DOHH2 (cell line): ENCODE measurements around the gene FBLN1.

Source experiments
- H3F3A ChIP-seq: fragments of 200-600 bp; sonication (generic), shearing (Covaris generic); 2 replicates; pipeline ENCODE4 v1.6.0; 2016; ENCODE audit warnings: antibody characterized with exemption, mild to moderate bottlenecking; ENCODE audit not compliant: control insufficient read depth, insufficient read depth
- H3K27ac ChIP-seq: fragments of 200-600 bp; sonication (generic); 2 replicates; pipeline ENCODE4 v1.5.1; 2014; ENCODE audit warnings: low read depth, mild to moderate bottlenecking, low read length, moderate library complexity
- H3K27me3 ChIP-seq: fragments of 200-600 bp; sonication (generic); 2 replicates; pipeline ENCODE4 v1.6.1; 2014; ENCODE audit warnings: mild to moderate bottlenecking, low read length, mixed read lengths; ENCODE audit not compliant: control insufficient read depth
- H3K36me3 ChIP-seq: fragments of 200-600 bp; sonication (generic); 2 replicates; pipeline ENCODE4 v1.6.1; 2014; ENCODE audit warnings: mild to moderate bottlenecking, low read length, moderate library complexity, mixed read lengths; ENCODE audit not compliant: control insufficient read depth
- H3K4me1 ChIP-seq: fragments of 200-600 bp; sonication (generic); 2 replicates; pipeline ENCODE4 v1.6.1; 2014; ENCODE audit warnings: mild to moderate bottlenecking, low read length, mixed read lengths; ENCODE audit not compliant: control insufficient read depth
- H3K4me2 ChIP-seq: fragments of 200-600 bp; sonication (generic); 2 replicates; pipeline ENCODE4 v1.6.0; 2014; ENCODE audit warnings: mild to moderate bottlenecking, low read length, moderate library complexity
- H3K4me3 ChIP-seq: fragments of 200-600 bp; sonication (generic); 2 replicates; pipeline ENCODE4 v1.5.1; 2014; ENCODE audit warnings: mild to moderate bottlenecking, low read length, mixed read lengths
- H3K79me2 ChIP-seq: fragments of 200-600 bp; sonication (generic); 2 replicates; pipeline ENCODE4 v1.6.1; 2014; ENCODE audit warnings: mild to moderate bottlenecking, low read length, mixed read lengths; ENCODE audit not compliant: control insufficient read depth
- H3K9me2 ChIP-seq: fragments of 200-600 bp; sonication (generic); replicated peaks from 2 replicates; pipeline ENCODE4 v1.6.1; 2014; ENCODE audit warnings: mild to moderate bottlenecking, low read length, mixed read lengths; ENCODE audit not compliant: control insufficient read depth
- H3K9me3 ChIP-seq: fragments of 200-600 bp; sonication (generic); 2 replicates; pipeline ENCODE4 v1.6.1; 2014; ENCODE audit warnings: antibody characterized with exemption, low read length, mixed read lengths; ENCODE audit not compliant: control insufficient read depth, insufficient read depth
- H4K20me1 ChIP-seq: fragments of 200-600 bp; sonication (generic); 2 replicates; pipeline ENCODE4 v1.6.0; 2014; ENCODE audit warnings: low read depth, mild to moderate bottlenecking, antibody characterized with exemption, low read length, moderate library complexity; ENCODE audit not compliant: control insufficient read depth, insufficient read depth
- EZH2phosphoT487 ChIP-seq: fragments of 200-600 bp; sonication (generic); IDR thresholded peaks from 2 replicates; pipeline ENCODE4 v1.6.1; 2017; ENCODE audit warnings: borderline replicate concordance, mild to moderate bottlenecking, antibody characterized with exemption, low read length, moderate library complexity, mixed read lengths
- TF ChIP-seq, protein P1 (sequence below): fragments of 200-600 bp; sonication (generic); IDR thresholded peaks from one replicate; pipeline ENCODE4 v1.5.1; 2014; ENCODE audit warnings: antibody characterized with exemption, mild to moderate bottlenecking, low read depth, low read length; ENCODE audit not compliant: poor library complexity, severe bottlenecking

The FBLN1 gene

GRCh38 chr22:45586651-45587405 lies 84.1 kb downstream of the FBLN1 start:
- no peaks in the 10 kb centered on the region for H3F3A ChIP-seq
- H3K27ac ChIP-seq = no peak overlapping the region
- no peaks in the 10 kb centered on the region for H3K9me3 ChIP-seq
- no peaks in the 10 kb centered on the region for H3K36me3 ChIP-seq
- no peaks in the 10 kb centered on the region for H3K79me2 ChIP-seq
- H3K4me1 ChIP-seq = peaks cover 6% of the 10 kb centered on the region; the same call in 1 of the 2 replicates
- no peaks in the 10 kb centered on the region for H3K27me3 ChIP-seq
- no peaks in the 10 kb centered on the region for H4K20me1 ChIP-seq
- no peaks in the 10 kb centered on the region for H3K9me2 ChIP-seq
- no peak overlapping the region for H3K4me2 ChIP-seq
- H3K4me3 ChIP-seq = no peak overlapping the region
- TF ChIP-seq, protein P1, sequence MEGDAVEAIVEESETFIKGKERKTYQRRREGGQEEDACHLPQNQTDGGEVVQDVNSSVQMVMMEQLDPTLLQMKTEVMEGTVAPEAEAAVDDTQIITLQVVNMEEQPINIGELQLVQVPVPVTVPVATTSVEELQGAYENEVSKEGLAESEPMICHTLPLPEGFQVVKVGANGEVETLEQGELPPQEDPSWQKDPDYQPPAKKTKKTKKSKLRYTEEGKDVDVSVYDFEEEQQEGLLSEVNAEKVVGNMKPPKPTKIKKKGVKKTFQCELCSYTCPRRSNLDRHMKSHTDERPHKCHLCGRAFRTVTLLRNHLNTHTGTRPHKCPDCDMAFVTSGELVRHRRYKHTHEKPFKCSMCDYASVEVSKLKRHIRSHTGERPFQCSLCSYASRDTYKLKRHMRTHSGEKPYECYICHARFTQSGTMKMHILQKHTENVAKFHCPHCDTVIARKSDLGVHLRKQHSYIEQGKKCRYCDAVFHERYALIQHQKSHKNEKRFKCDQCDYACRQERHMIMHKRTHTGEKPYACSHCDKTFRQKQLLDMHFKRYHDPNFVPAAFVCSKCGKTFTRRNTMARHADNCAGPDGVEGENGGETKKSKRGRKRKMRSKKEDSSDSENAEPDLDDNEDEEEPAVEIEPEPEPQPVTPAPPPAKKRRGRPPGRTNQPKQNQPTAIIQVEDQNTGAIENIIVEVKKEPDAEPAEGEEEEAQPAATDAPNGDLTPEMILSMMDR = no peak
- TF ChIP-seq EZH2phosphoT487 = no peak

DNA sequence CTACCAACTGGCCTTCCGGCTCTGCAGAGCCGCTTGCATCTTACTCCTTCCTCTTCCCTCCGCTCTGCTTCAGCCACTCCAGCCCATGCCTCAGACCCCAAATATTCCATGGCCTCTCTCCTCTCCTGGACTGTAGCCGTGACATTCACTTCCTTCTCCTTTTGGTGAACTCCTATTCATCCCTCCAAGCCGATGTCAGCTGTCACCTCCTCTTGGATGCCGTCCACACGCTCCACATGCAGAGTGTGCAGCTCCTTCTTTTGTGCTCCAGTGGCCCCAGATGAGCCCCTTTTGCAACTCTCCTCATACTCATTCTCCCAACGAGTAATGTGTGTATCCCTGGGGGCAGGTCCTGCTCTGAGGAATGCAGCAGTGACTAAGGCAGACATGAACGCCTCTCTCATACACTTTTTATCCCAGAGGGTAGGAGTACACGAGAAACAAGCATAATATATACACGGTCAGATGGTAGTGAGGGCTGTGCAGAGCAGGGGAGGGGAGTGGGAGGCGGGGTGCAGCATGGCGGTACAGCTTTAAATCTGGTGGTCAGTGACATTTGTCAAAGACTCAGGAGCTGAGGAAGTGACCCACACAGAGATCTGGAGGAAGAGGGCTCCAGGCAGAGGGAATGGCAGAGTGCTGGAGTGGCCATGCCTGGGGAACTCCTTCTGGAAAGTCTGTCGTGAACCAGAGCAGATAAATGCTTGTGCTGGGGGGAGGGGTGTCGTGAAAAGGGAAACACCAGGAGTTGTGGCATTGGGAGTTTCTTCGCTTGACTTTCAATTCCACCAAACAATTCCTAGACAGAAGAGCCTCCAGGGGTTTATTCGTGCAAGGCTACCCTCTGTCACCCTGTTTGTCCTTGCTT lies 85.2 kb downstream of the FBLN1 start:
- H3K9me3 ChIP-seq = no peaks in the 10 kb centered on the region
- no peak overlapping the region for H3K4me3 ChIP-seq
- H3K27me3 ChIP-seq = no peaks in the 10 kb centered on the region
- H3K27ac ChIP-seq = no peak overlapping the region
- H3K36me3 ChIP-seq = no peaks in the 10 kb centered on the region
- no peaks in the 10 kb centered on the region for H4K20me1 ChIP-seq
- no peak overlapping the region for H3K4me2 ChIP-seq
- H3K9me2 ChIP-seq = no peaks in the 10 kb centered on the region
- peaks cover 6% of the 10 kb centered on the region; the same call in 1 of the 2 replicates for H3K4me1 ChIP-seq
- TF ChIP-seq, protein P1 = no peak
- no peak for TF ChIP-seq EZH2phosphoT487
- H3K79me2 ChIP-seq = no peaks in the 10 kb centered on the region
- no peaks in the 10 kb centered on the region for H3F3A ChIP-seq

GRCh38 chr22:45589556-45589955 lies 86.9 kb downstream of the FBLN1 start:
- H3K9me3 ChIP-seq = no peaks in the 10 kb centered on the region
- H3K27me3 ChIP-seq = no peaks in the 10 kb centered on the region
- TF ChIP-seq EZH2phosphoT487 = no peak
- TF ChIP-seq, protein P1 = no peak
- no peaks in the 10 kb centered on the region for H3K79me2 ChIP-seq
- H3K9me2 ChIP-seq = no peaks in the 10 kb centered on the region
- no peaks in the 10 kb centered on the region for H4K20me1 ChIP-seq
- H3K4me3 ChIP-seq = no peak overlapping the region
- H3K36me3 ChIP-seq = no peaks in the 10 kb centered on the region
- no peak overlapping the region for H3K27ac ChIP-seq
- H3K4me2 ChIP-seq = no peak overlapping the region
- H3K4me1 ChIP-seq = no peaks in the 10 kb centered on the region
- no peaks in the 10 kb centered on the region for H3F3A ChIP-seq
